Lower lobe of right lung (tissue), 2 donors: Measurements from ENCODE around the gene GSG1L. TPM values are rescaled to one million over a fixed set of nuclear protein-coding genes. Genes with fewer than 3 reads are reported as not detected.

ENCODE experiments used
- ATAC-seq, 2 donors: fragments of 200-7000 bp; cut with Tn5 transposase; one replicate each; pipeline ENCODE4 v1.9.1; 2020 to 2022; ENCODE audit warnings: mild to moderate bottlenecking in 2 of 2, moderate library complexity in 2 of 2
- DNase-seq: peaks from one replicate; pipeline ENCODE4 v3.0.0-alpha.2; 2020
- H3K27ac ChIP-seq: fragments of 200-600 bp; one replicate; pipeline ENCODE4 v1.8.0; 2022
- H3K27me3 ChIP-seq: fragments of 200-600 bp; one replicate; pipeline ENCODE4 v1.8.0; 2022; ENCODE audit warnings: low read depth
- H3K36me3 ChIP-seq: fragments of 200-600 bp; one replicate; pipeline ENCODE4 v1.8.0; 2022; ENCODE audit warnings: mild to moderate bottlenecking
- H3K4me1 ChIP-seq: fragments of 200-600 bp; one replicate; pipeline ENCODE4 v1.8.0; 2022
- H3K4me3 ChIP-seq: fragments of 200-600 bp; one replicate; pipeline ENCODE4 v1.8.0; 2022; ENCODE audit warnings: mild to moderate bottlenecking
- H3K9me3 ChIP-seq: fragments of 200-600 bp; one replicate; pipeline ENCODE4 v1.8.0; 2022
- CTCF ChIP-seq: fragments of 200-600 bp; IDR thresholded peaks from one replicate; pipeline ENCODE4 v1.8.0; 2022; ENCODE audit warnings: antibody characterized with exemption, mild to moderate bottlenecking
- intact Hi-C: fragments of 100-400 bp; cut with DNase I; formaldehyde crosslinking; loops from one replicate; pipeline ENCODE4 v1.11.0; 2022
- total RNA-seq: library from RNA; stranded (reverse); fragmentation: NEBNext Ultra II Directional; extraction: Animal tissue kit (Norgen Biotek cat#: 25700); gene quantifications from one replicate; pipeline ENCODE4 v1.2.1, GENCODE V29; 2021
- donor health status: DM: no; HTN: yes; CAD: no; lungs with severe emphysema.

Gene GSG1L
- total RNA-seq, 1 donor from 2014 or later: 0.30 TPM

- intact Hi-C loops: no loop called here
- peaks cover 44% of the 10 kb centered on the region for H3K36me3 ChIP-seq
These were observed 288.7 kb downstream of the GSG1L start for GRCh38 chr16:27774779-27775178.

GRCh38 chr16:27773344-27773743, 290.2 kb downstream of the GSG1L start:
- no peak for TF ChIP-seq CTCF
- H3K4me1 ChIP-seq: no peaks in the 10 kb centered on the region
- H3K36me3 ChIP-seq: peaks cover 52% of the 10 kb centered on the region
- intact Hi-C loops: no loop called here
- no peaks in the 10 kb centered on the region for H3K27me3 ChIP-seq
- H3K27ac ChIP-seq: no peak overlapping the region
- H3K9me3 ChIP-seq: no peaks in the 10 kb centered on the region
- ATAC-seq (no peak), DNase-seq (no peak)
- no peak overlapping the region for H3K4me3 ChIP-seq

More at GRCh38 chr16:27774779-27775178, 288.7 kb downstream of the GSG1L start:
- TF ChIP-seq CTCF: no peak
- Histone ChIP-seq H3K27ac (no peak overlapping the region), H3K4me1 (no peaks in the 10 kb centered on the region), H3K4me3 (no peak overlapping the region), H3K27me3 (no peaks in the 10 kb centered on the region), H3K9me3 (no peaks in the 10 kb centered on the region)
- ATAC-seq (no peak), DNase-seq (peak; percentile 21)

GRCh38 chr16:27772093-27772825, 291.3 kb downstream of the GSG1L start:
- peaks cover 53% of the 10 kb centered on the region for H3K36me3 ChIP-seq
- H3K27ac ChIP-seq: no peak overlapping the region
- DNase-seq (peak; percentile 14), ATAC-seq (no peak)
- H3K27me3 ChIP-seq: no peaks in the 10 kb centered on the region
- no peaks in the 10 kb centered on the region for H3K9me3 ChIP-seq
- no peaks in the 10 kb centered on the region for H3K4me1 ChIP-seq
- TF ChIP-seq CTCF: no peak
- H3K4me3 ChIP-seq: no peak overlapping the region
- intact Hi-C loops: no loop called here

- Histone ChIP-seq H3K27ac (no peak overlapping the region), H3K9me3 (no peaks in the 10 kb centered on the region), H3K4me3 (no peak overlapping the region), H3K36me3 (peaks cover 59% of the 10 kb centered on the region), H3K4me1 (no peaks in the 10 kb centered on the region), H3K27me3 (no peaks in the 10 kb centered on the region)
- ATAC-seq (no peak), DNase-seq (peak; percentile 8)
- intact Hi-C loops: no loop called here
- no peak for TF ChIP-seq CTCF
These were observed 292.2 kb downstream of the GSG1L start for GRCh38 chr16:27771201-27771910.

- TF ChIP-seq CTCF: no peak
- H3K36me3 ChIP-seq: peaks cover 67% of the 10 kb centered on the region
- ATAC-seq: no peak
- H3K9me3 ChIP-seq: no peaks in the 10 kb centered on the region
- no peaks in the 10 kb centered on the region for H3K4me1 ChIP-seq
- no peak overlapping the region for H3K4me3 ChIP-seq
- intact Hi-C loops: no loop called here
- H3K27ac ChIP-seq: no peak overlapping the region
- no peaks in the 10 kb centered on the region for H3K27me3 ChIP-seq
- peak; percentile 22 for DNase-seq
These were observed 293.0 kb downstream of the GSG1L start for GRCh38 chr16:27770271-27771196.
